Naive thymus-derived CD4-positive, alpha-beta T cell (primary cell): ENCODE measurements around the gene OSBPL5. TPM values are rescaled to one million over a fixed set of nuclear protein-coding genes. Genes with fewer than 3 reads are reported as not detected.

Experiments
- ATAC-seq: fragments of 150-1000 bp; cut with Tn5 transposase; 2 replicates; pipeline ENCODE4 v1.10.0; 2021; ENCODE audit warnings: mild to moderate bottlenecking, moderate library complexity
- CTCF ChIA-PET: fragments of 350-600 bp; sonication (Branson Sonifier 250); formaldehyde crosslinking; loops from one replicate; lab custom pipeline; 2021; ENCODE audit warnings: antibody characterized with exemption; lab: Charles Lee
- POLR2A ChIA-PET: fragments of 350-600 bp; sonication (Branson Sonifier 250); formaldehyde crosslinking; loops from one replicate; lab custom pipeline; 2021; ENCODE audit warnings: antibody characterized with exemption, inconsistent platforms; lab: Charles Lee
- DNase-seq, 9 donors: peaks; one replicate each; pipeline versions ENCODE4 v3.0.0 to v3.0.0-alpha.2; 2020 to 2022; ENCODE audit warnings: mixed read lengths in 1 of 9
- H3K27ac ChIP-seq: one replicate; pipeline ENCODE4 v1.7.0; 2013; ENCODE audit warnings: mild to moderate bottlenecking, low read depth, low read length, moderate library complexity
- H3K27me3 ChIP-seq, 2 donors: one replicate each; pipeline ENCODE4 v1.7.0; 2013; ENCODE audit warnings: low read length in 2 of 2, mild to moderate bottlenecking in 2 of 2, moderate library complexity in 2 of 2; ENCODE audit not compliant: control insufficient read depth in 2 of 2, insufficient read depth in 2 of 2
- H3K36me3 ChIP-seq, 3 experiments: 1 replicate in 2 of 3; 2 replicates in 1 of 3; pipeline ENCODE4 v1.7.0; 2013; ENCODE audit warnings: low read length in 3 of 3, mild to moderate bottlenecking in 3 of 3, moderate library complexity in 1 of 3; ENCODE audit not compliant: insufficient read depth in 3 of 3, control insufficient read depth in 2 of 3
- H3K4me1 ChIP-seq, 2 donors: one replicate each; pipeline ENCODE4 v1.7.0; 2013; ENCODE audit warnings: low read length in 2 of 2, mild to moderate bottlenecking in 2 of 2, moderate library complexity in 1 of 2; ENCODE audit not compliant: control insufficient read depth in 2 of 2, insufficient read depth in 2 of 2
- H3K4me3 ChIP-seq: 2 replicates; pipeline ENCODE4 v1.7.0; 2013; ENCODE audit warnings: mild to moderate bottlenecking, low read length
- H3K9me3 ChIP-seq, 3 experiments: 1 replicate in 2 of 3; 2 replicates in 1 of 3; pipeline ENCODE4 v1.7.0; 2013; ENCODE audit warnings: low read length in 3 of 3; ENCODE audit not compliant: control insufficient read depth in 2 of 3
- H3K27ac Mint-ChIP-seq, 9 donors: one replicate each; pipeline ENCODE4 v1.8.0; 2020 to 2022; ENCODE audit warnings: mixed read lengths in 9 of 9, mild to moderate bottlenecking in 8 of 9, moderate library complexity in 5 of 9, inconsistent platforms in 2 of 9
- H3K27me3 Mint-ChIP-seq, 5 donors: one replicate each; pipeline ENCODE4 v1.8.0; 2021 to 2022; ENCODE audit warnings: mixed read lengths in 5 of 5, mild to moderate bottlenecking in 1 of 5
- H3K36me3 Mint-ChIP-seq, 5 donors: one replicate each; pipeline ENCODE4 v1.8.0; 2020 to 2022; ENCODE audit warnings: mixed read lengths in 5 of 5, mild to moderate bottlenecking in 3 of 5, inconsistent platforms in 1 of 5
- H3K4me1 Mint-ChIP-seq, 7 donors: one replicate each; pipeline ENCODE4 v1.8.0; 2020 to 2022; ENCODE audit warnings: mixed read lengths in 7 of 7, mild to moderate bottlenecking in 3 of 7, inconsistent platforms in 1 of 7
- H3K4me3 Mint-ChIP-seq, 10 donors: one replicate each; pipeline ENCODE4 v1.8.0; 2020 to 2022; ENCODE audit warnings: mild to moderate bottlenecking in 10 of 10, mixed read lengths in 10 of 10, moderate library complexity in 6 of 10, inconsistent platforms in 2 of 10
- H3K9me3 Mint-ChIP-seq, 11 donors: one replicate each; pipeline ENCODE4 v1.8.0; 2020 to 2022; ENCODE audit warnings: mixed read lengths in 11 of 11, mild to moderate bottlenecking in 4 of 11, inconsistent platforms in 1 of 11, moderate library complexity in 1 of 11
- intact Hi-C, 2 donors: fragments of 100-400 bp; cut with micrococcal nuclease; formaldehyde crosslinking; loops; one replicate each; pipeline ENCODE4 v1.15.1; 2023
- polyA plus RNA-seq, 2 donors: library from polyadenylated mRNA; unstranded; fragments of 300-500 nt; fragmentation: Illumina TruSeq; gene quantifications; one replicate each; pipeline ENCODE4 v1.2.3, GENCODE V29; 2021
- total RNA-seq, 6 experiments: library from RNA in 5 of 6; stranded (reverse) in 5 of 6; gene quantifications; 1 replicate in 5 of 6; 2 replicates in 1 of 6; pipeline ENCODE4 v1.2.3 and lab custom pipeline; 2021 to 2026

Gene OSBPL5
- total and polyA plus RNA-seq, 7 experiments from 2014 or later: 0.51 to 76.7 (median 5.5) TPM

DNA sequence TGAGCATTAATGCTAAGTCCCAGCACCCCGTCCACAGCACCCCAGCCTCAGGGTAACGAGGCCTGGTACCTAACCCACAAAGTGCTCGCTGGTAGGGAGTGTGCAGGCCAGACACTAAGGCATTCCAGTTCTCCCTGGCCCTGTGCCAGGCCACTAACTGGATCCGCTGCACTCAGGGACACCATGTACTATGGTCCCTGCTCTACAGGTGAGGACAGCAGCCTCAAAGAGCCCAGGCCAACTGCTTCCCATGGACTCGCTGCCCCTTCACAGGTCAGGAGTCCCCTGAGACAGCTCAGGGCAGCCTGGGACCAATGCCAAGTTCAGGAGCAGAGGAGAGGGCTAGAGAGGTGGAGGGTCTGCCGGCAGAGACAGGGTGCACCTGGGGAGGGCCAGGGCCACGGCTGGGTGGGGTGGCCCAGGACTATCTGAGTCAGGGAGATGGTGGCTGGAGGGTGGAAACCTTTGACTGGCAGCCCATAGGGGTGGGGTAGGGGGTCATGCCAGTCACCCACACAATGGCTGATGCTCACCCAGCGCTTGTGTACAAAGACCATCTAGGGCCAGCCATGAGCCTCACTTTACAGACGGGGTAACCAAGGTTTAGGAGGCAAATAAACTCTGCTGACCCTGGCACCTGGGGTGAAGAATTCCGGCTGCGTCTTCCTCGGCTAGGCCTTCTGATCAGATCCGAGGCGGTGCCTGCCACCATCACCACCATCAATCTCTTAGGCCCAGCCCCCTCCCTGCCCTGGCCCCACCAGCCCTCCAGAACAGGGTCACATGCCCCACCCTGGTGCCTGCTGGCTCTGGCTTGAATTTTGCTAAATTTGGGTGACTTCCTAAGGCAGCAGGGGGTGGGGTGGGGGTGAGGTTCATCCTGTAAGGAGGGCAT, 5.6 kb downstream of the OSBPL5 start:
- H3K4me1 Mint-ChIP-seq: peaks cover 0 to 60% (median 44%) of the 10 kb centered on the region in 7 donors
- ChIA-PET POLR2A (no interaction called here), CTCF (no interaction called here)
- no peaks in the 10 kb centered on the region for H3K9me3 Mint-ChIP-seq
- H3K9me3 ChIP-seq: no peaks in the 10 kb centered on the region
- no peak overlapping the region for H3K27ac Mint-ChIP-seq
- H3K36me3 Mint-ChIP-seq: no peaks in the 10 kb centered on the region
- ATAC-seq (no peak), DNase-seq (no peak)
- intact Hi-C loops: no loop called here
- H3K4me3 Mint-ChIP-seq: peak overlapping the region in 2 of 10 donors; percentile 55 to 56
- H3K27ac ChIP-seq: no peak overlapping the region
- H3K4me3 ChIP-seq: no peak overlapping the region
- no peaks in the 10 kb centered on the region for H3K36me3 ChIP-seq
- H3K27me3 ChIP-seq: no peaks in the 10 kb centered on the region
- H3K4me1 ChIP-seq: peaks cover 0 to 8% of the 10 kb centered on the region in 2 donors
- peaks cover 0 to 45% (median 8%) of the 10 kb centered on the region in 5 donors for H3K27me3 Mint-ChIP-seq

GRCh38 chr11:3158821-3159220, 6.3 kb downstream of the OSBPL5 start:
- H3K27ac Mint-ChIP-seq: no peak overlapping the region

DNA sequence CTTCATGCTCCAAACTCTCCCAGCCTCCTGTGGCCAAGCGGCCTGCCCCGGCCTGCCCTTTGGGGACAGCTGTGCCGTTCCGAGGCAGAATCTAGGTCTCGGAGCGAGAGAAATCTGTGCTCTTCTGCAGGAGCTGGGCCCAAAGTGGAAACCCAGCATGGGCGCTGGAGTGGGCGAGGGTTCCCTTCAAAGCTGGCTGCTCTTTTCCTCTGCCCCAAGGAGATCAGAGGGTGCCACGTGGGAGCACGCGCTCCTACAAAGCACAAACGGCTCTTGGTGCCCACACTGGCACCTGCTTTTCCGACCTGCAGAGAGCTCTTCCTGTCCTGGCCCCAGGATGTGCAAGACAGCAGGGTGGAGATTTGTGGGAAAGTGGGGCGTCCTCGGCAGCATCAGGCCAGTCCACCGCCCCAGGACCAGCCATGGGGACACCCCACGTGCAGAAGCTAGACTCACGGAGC, 6.9 kb downstream of the OSBPL5 start:
- Histone ChIP-seq H3K27me3 (no peaks in the 10 kb centered on the region), H3K9me3 (no peaks in the 10 kb centered on the region), H3K36me3 (no peaks in the 10 kb centered on the region), H3K4me1 (no peaks in the 10 kb centered on the region), H3K4me3 (no peak overlapping the region), H3K27ac (no peak overlapping the region)
- Mint-ChIP-seq H3K36me3 (no peaks in the 10 kb centered on the region), H3K4me1 (peaks cover 0 to 53% (median 37%) of the 10 kb centered on the region in 7 donors), H3K9me3 (no peaks in the 10 kb centered on the region), H3K27me3 (peaks cover 0 to 36% (median 8%) of the 10 kb centered on the region in 5 donors), H3K4me3 (peak overlapping the region in 1 of 10 donors; percentile 29), H3K27ac (peak overlapping the region in 1 of 9 donors; percentile 10)
- no peak for DNase-seq
- intact Hi-C loops: no loop called here
- ChIA-PET POLR2A (interaction anchor here (0.5 kb wide), 1 partner anchor 879 kb away, joined by 4 read pairs; no protein-coding TSS in a partner anchor), CTCF (no interaction called here)
- ATAC-seq: no peak

More at GRCh38 chr11:3158821-3159220, 6.3 kb downstream of the OSBPL5 start:
- Mint-ChIP-seq H3K9me3 (no peaks in the 10 kb centered on the region), H3K4me1 (peaks cover 0 to 58% (median 42%) of the 10 kb centered on the region in 7 donors), H3K4me3 (peak overlapping the region in 2 of 10 donors; percentile 29 to 55), H3K27me3 (peaks cover 0 to 42% (median 8%) of the 10 kb centered on the region in 5 donors), H3K36me3 (no peaks in the 10 kb centered on the region)
- ATAC-seq: no peak
- CTCF ChIA-PET: no interaction called here
- Histone ChIP-seq H3K36me3 (no peaks in the 10 kb centered on the region), H3K4me3 (no peak overlapping the region), H3K27ac (no peak overlapping the region), H3K27me3 (no peaks in the 10 kb centered on the region), H3K9me3 (no peaks in the 10 kb centered on the region), H3K4me1 (peaks cover 0 to 2% of the 10 kb centered on the region in 2 donors)
- intact Hi-C loops: no loop called here
- POLR2A ChIA-PET: no interaction called here
- DNase-seq: no peak

GRCh38 chr11:3157381-3158130, 7.6 kb downstream of the OSBPL5 start:
- no peaks in the 10 kb centered on the region for H3K36me3 ChIP-seq
- no peak overlapping the region for H3K4me3 ChIP-seq
- H3K27me3 Mint-ChIP-seq: peaks cover 0 to 30% (median 8%) of the 10 kb centered on the region in 5 donors
- no peaks in the 10 kb centered on the region for H3K4me1 ChIP-seq
- H3K36me3 Mint-ChIP-seq: no peaks in the 10 kb centered on the region
- no peaks in the 10 kb centered on the region for H3K9me3 ChIP-seq
- ATAC-seq: peak; percentile 39
- peak overlapping the region in 1 of 10 donors; percentile 25 for H3K4me3 Mint-ChIP-seq
- H3K27ac Mint-ChIP-seq: no peak overlapping the region
- no peaks in the 10 kb centered on the region for H3K9me3 Mint-ChIP-seq
- ChIA-PET POLR2A (interaction anchor here (0.5 kb wide), 1 partner anchor 879 kb away, joined by 4 read pairs; no protein-coding TSS in a partner anchor), CTCF (no interaction called here)
- DNase-seq: no peak
- peaks cover 0 to 52% (median 31%) of the 10 kb centered on the region in 7 donors for H3K4me1 Mint-ChIP-seq
- intact Hi-C loops: no loop called here
- H3K27ac ChIP-seq: no peak overlapping the region
- no peaks in the 10 kb centered on the region for H3K27me3 ChIP-seq

- peaks cover 0 to 24% (median 8%) of the 10 kb centered on the region in 5 donors for H3K27me3 Mint-ChIP-seq
- Histone ChIP-seq H3K9me3 (no peaks in the 10 kb centered on the region), H3K4me3 (no peak overlapping the region), H3K4me1 (no peaks in the 10 kb centered on the region), H3K27me3 (no peaks in the 10 kb centered on the region), H3K36me3 (no peaks in the 10 kb centered on the region), H3K27ac (no peak overlapping the region)
- intact Hi-C loops: no loop called here
- no peak overlapping the region for H3K4me3 Mint-ChIP-seq
- ChIA-PET CTCF (no interaction called here), POLR2A (no interaction called here)
- ATAC-seq (peak; percentile 63), DNase-seq (no peak)
- H3K4me1 Mint-ChIP-seq: peaks cover 0 to 48% (median 24%) of the 10 kb centered on the region in 7 donors
- no peaks in the 10 kb centered on the region for H3K9me3 Mint-ChIP-seq
- H3K27ac Mint-ChIP-seq: peak overlapping the region in 1 of 9 donors; percentile 49
- no peaks in the 10 kb centered on the region for H3K36me3 Mint-ChIP-seq
Measured at GRCh38 chr11:3156661-3157311, 8.3 kb downstream of the OSBPL5 start.

GRCh38 chr11:3156282-3156660, 8.8 kb downstream of the OSBPL5 start:
- no peaks in the 10 kb centered on the region for H3K36me3 ChIP-seq
- peaks cover 0 to 44% (median 20%) of the 10 kb centered on the region in 7 donors for H3K4me1 Mint-ChIP-seq
- H3K27ac Mint-ChIP-seq: no peak overlapping the region
- H3K4me1 ChIP-seq: no peaks in the 10 kb centered on the region
- H3K9me3 Mint-ChIP-seq: no peaks in the 10 kb centered on the region
- H3K27me3 Mint-ChIP-seq: peaks cover 0 to 19% (median 4%) of the 10 kb centered on the region in 5 donors
- intact Hi-C loops: no loop called here
- H3K4me3 Mint-ChIP-seq: no peak overlapping the region
- H3K36me3 Mint-ChIP-seq: no peaks in the 10 kb centered on the region
- no peak overlapping the region for H3K4me3 ChIP-seq
- ChIA-PET POLR2A (no interaction called here), CTCF (no interaction called here)
- H3K27ac ChIP-seq: no peak overlapping the region
- ATAC-seq: peak; percentile 28
- no peaks in the 10 kb centered on the region for H3K27me3 ChIP-seq
- no peak for DNase-seq
- no peaks in the 10 kb centered on the region for H3K9me3 ChIP-seq
